ENCODE measurements around the gene CACNB4. TPM values are rescaled to one million over a fixed set of nuclear protein-coding genes. Genes with fewer than 3 reads are reported as not detected.

CACNB4 gene
- polyA plus RNA-seq, 2 of the 4 experiments (the other 2 are of a cell fraction): 0.25 to 0.53 TPM

DNA sequence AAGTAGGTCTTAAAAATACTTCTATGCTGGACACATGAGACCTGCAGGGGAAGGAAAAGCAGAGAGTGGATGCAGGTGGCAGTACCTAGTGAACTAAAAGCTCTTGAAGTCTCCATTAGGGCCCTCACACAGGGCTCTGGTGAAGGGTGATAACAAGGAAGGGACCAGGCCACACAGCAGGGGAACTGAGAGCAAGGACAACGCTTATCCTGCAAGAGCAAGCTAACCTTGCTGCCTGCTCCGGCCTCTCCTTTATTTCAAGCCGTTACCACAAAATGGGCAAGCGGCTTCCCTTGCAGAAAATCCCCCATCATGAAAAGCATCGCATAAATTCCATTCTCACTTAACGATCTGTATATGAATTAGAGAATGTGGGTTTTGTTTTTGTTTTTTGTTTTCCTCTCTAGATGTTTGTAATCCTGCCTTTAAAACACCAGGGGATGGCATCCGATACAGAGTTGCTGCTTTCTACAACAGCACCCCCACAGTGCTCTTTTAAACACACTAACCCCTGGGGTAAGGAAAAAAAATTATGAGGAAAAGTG, 64.5 kb downstream of the CACNB4 start:
- DNase-seq (ENCODE audit: low read depth in 1 of 2, low spot score in 1 of 2): no peak
- ChIA-PET POLR2A (no interaction called here), CTCF (interaction anchor here (0.9 to 1.9 kb wide), 4 partner anchors 9 to 142 kb away, joined by 3 to 8 read pairs (median 4); partner anchors contain the start of gene STAM2)
- Histone ChIP-seq H3K4me3 (no peak overlapping the region), H3K4me2 (no peak overlapping the region), H3K9me3 (no peaks in the 10 kb centered on the region), H3K4me1 (no peaks in the 10 kb centered on the region), H3K27ac (no peak overlapping the region)
- WGBS (ENCODE audit: missing lambda C conversion rate): 75% methylated on average over 7 of the region's 7 CpGs
- no peak for ATAC-seq
- no peak for TF ChIP-seq EHMT2 (IDR thresholded peaks at IDR 0.05; ENCODE audit: low read depth)
- no peak for TF ChIP-seq MAFK (IDR thresholded peaks at IDR 0.05; ENCODE audit: partially characterized antibody)
- no peak for TF ChIP-seq CEBPB (IDR thresholded peaks at IDR 0.05)
- TF ChIP-seq ZSCAN20 (CRISPR knock-in tag; IDR thresholded peaks at IDR 0.05): no peak
- TF ChIP-seq MAZ (IDR thresholded peaks at IDR 0.05; ENCODE audit: borderline replicate concordance, low read depth, low read length): no peak
- no peak for TF ChIP-seq POLR2AphosphoS2 (conservative IDR thresholded peaks at IDR 0.05; ENCODE audit: low read length)
- no peak for TF ChIP-seq FOSL2 (IDR thresholded peaks at IDR 0.05)
- no peak for TF ChIP-seq FOSL2 (CRISPR knock-in tag; IDR thresholded peaks at IDR 0.05)
- no peak for TF ChIP-seq CHD4 (IDR thresholded peaks at IDR 0.05; ENCODE audit: borderline replicate concordance)
- no peak for TF ChIP-seq KDM5A (IDR thresholded peaks at IDR 0.05)
- TF ChIP-seq TP53 (CRISPR knock-in tag; IDR thresholded peaks at IDR 0.05): no peak
- TF ChIP-seq RARB (CRISPR knock-in tag; IDR thresholded peaks at IDR 0.05): no peak
- no peak for TF ChIP-seq JUN (IDR thresholded peaks at IDR 0.05)
- no peak for TF ChIP-seq GATA3 (IDR thresholded peaks at IDR 0.05; ENCODE audit: borderline replicate concordance)
- FAIRE-seq: no peak

DNA sequence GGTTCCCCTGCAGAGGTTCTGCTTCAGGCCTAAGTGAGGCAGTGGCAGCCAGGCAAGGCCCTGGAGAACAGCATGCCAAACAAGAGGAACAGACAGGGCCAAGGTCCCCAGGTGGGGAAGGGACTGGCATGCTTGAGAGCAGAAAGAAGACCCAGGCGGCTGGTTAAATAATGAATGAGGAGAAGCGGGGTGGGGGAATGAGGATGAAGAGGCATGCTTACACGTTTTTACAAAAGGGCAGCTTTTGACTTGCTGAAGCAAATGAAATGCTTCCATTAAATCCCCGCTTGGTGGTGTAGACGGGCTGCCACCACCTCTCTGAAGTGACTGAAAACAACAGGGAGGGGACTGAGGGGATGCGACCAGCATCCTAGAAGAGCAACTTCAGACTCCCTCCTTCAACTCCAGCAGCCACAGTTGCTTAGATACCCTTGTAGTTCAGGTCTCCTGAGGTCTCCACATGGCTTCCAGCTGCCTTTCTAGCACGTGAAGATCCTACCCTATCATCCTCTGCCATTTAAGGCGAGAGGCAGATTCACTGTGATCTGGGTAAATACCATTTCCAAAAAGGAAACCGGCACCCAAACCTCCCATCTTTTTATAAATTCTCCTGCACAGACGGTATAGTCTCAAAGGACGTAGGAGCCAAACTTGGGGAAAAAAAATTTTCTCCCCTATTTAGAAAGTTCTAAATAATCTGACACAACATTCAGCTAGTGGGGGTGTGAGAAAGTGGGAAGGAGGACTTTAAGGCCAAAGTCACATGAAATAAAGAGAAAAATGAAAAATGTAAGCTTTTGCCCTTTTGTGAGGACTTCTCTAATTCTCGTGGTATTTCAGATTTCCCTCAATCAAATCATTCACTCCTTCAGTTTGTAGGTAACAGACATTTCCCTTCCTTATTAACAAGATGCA, 65.6 kb downstream of the CACNB4 start:
- no peak overlapping the region for H3K4me2 ChIP-seq
- CTCF ChIA-PET: interaction anchor here (0.6 to 1.9 kb wide), 4 partner anchors 8 to 143 kb away, joined by 3 to 8 read pairs (median 4); partner anchors contain the start of gene STAM2
- no peaks in the 10 kb centered on the region for H3K9me3 ChIP-seq
- POLR2A ChIA-PET: no interaction called here
- ATAC-seq (no peak), DNase-seq (ENCODE audit: low read depth in 1 of 2, low spot score in 1 of 2) (no peak), FAIRE-seq (no peak)
- no peak overlapping the region for H3K4me3 ChIP-seq
- H3K27ac ChIP-seq: no peak overlapping the region
- no peaks in the 10 kb centered on the region for H3K4me1 ChIP-seq
- WGBS (ENCODE audit: missing lambda C conversion rate): 75% methylated on average over 12 of the region's 12 CpGs
- TF ChIP-seq, protein P1, sequence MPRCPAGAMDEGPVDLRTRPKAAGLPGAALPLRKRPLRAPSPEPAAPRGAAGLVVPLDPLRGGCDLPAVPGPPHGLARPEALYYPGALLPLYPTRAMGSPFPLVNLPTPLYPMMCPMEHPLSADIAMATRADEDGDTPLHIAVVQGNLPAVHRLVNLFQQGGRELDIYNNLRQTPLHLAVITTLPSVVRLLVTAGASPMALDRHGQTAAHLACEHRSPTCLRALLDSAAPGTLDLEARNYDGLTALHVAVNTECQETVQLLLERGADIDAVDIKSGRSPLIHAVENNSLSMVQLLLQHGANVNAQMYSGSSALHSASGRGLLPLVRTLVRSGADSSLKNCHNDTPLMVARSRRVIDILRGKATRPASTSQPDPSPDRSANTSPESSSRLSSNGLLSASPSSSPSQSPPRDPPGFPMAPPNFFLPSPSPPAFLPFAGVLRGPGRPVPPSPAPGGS (IDR thresholded peaks at IDR 0.05): no peak
- TF ChIP-seq SREBF2 (IDR thresholded peaks at IDR 0.05): no peak
- TF ChIP-seq RFX5 (IDR thresholded peaks at IDR 0.05): no peak
- no peak for TF ChIP-seq PHF8 (IDR thresholded peaks at IDR 0.05; ENCODE audit: borderline replicate concordance, low read depth)
- TF ChIP-seq CEBPB (IDR thresholded peaks at IDR 0.05): no peak
- TF ChIP-seq KDM1A (IDR thresholded peaks at IDR 0.05; ENCODE audit: low read depth): no peak
- TF ChIP-seq EP300 (IDR thresholded peaks at IDR 0.05): no peak
- no peak for TF ChIP-seq MAZ (IDR thresholded peaks at IDR 0.05; ENCODE audit: borderline replicate concordance, low read depth, low read length)
- TF ChIP-seq MYC (IDR thresholded peaks at IDR 0.05; ENCODE audit: borderline replicate concordance, low read length): no peak
- no peak for TF ChIP-seq NFE2L2 (conservative IDR thresholded peaks at IDR 0.05; ENCODE audit: low read length)
- TF ChIP-seq, protein P2, sequence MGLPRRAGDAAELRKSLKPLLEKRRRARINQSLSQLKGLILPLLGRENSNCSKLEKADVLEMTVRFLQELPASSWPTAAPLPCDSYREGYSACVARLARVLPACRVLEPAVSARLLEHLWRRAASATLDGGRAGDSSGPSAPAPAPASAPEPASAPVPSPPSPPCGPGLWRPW (IDR thresholded peaks at IDR 0.05): no peak
- TF ChIP-seq, protein P3, sequence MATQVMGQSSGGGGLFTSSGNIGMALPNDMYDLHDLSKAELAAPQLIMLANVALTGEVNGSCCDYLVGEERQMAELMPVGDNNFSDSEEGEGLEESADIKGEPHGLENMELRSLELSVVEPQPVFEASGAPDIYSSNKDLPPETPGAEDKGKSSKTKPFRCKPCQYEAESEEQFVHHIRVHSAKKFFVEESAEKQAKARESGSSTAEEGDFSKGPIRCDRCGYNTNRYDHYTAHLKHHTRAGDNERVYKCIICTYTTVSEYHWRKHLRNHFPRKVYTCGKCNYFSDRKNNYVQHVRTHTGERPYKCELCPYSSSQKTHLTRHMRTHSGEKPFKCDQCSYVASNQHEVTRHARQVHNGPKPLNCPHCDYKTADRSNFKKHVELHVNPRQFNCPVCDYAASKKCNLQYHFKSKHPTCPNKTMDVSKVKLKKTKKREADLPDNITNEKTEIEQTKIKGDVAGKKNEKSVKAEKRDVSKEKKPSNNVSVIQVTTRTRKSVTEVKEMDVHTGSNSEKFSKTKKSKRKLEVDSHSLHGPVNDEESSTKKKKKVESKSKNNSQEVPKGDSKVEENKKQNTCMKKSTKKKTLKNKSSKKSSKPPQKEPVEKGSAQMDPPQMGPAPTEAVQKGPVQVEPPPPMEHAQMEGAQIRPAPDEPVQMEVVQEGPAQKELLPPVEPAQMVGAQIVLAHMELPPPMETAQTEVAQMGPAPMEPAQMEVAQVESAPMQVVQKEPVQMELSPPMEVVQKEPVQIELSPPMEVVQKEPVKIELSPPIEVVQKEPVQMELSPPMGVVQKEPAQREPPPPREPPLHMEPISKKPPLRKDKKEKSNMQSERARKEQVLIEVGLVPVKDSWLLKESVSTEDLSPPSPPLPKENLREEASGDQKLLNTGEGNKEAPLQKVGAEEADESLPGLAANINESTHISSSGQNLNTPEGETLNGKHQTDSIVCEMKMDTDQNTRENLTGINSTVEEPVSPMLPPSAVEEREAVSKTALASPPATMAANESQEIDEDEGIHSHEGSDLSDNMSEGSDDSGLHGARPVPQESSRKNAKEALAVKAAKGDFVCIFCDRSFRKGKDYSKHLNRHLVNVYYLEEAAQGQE (IDR thresholded peaks at IDR 0.05): no peak
- TF ChIP-seq, protein P4, sequence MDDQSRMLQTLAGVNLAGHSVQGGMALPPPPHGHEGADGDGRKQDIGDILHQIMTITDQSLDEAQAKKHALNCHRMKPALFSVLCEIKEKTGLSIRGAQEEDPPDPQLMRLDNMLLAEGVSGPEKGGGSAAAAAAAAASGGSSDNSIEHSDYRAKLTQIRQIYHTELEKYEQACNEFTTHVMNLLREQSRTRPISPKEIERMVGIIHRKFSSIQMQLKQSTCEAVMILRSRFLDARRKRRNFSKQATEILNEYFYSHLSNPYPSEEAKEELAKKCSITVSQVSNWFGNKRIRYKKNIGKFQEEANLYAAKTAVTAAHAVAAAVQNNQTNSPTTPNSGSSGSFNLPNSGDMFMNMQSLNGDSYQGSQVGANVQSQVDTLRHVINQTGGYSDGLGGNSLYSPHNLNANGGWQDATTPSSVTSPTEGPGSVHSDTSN (IDR thresholded peaks at IDR 0.05): no peak
- no peak for TF ChIP-seq CHD2 (IDR thresholded peaks at IDR 0.05; ENCODE audit: low read length, partially characterized antibody)
- no peak for TF ChIP-seq ZC3H11A (IDR thresholded peaks at IDR 0.05)
- TF ChIP-seq FOXS1 (CRISPR knock-in tag; IDR thresholded peaks at IDR 0.05): no peak
- TF ChIP-seq, protein P5, sequence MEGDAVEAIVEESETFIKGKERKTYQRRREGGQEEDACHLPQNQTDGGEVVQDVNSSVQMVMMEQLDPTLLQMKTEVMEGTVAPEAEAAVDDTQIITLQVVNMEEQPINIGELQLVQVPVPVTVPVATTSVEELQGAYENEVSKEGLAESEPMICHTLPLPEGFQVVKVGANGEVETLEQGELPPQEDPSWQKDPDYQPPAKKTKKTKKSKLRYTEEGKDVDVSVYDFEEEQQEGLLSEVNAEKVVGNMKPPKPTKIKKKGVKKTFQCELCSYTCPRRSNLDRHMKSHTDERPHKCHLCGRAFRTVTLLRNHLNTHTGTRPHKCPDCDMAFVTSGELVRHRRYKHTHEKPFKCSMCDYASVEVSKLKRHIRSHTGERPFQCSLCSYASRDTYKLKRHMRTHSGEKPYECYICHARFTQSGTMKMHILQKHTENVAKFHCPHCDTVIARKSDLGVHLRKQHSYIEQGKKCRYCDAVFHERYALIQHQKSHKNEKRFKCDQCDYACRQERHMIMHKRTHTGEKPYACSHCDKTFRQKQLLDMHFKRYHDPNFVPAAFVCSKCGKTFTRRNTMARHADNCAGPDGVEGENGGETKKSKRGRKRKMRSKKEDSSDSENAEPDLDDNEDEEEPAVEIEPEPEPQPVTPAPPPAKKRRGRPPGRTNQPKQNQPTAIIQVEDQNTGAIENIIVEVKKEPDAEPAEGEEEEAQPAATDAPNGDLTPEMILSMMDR (IDR thresholded peaks at IDR 0.05): no peak
- no peak for TF ChIP-seq CBX8 (IDR thresholded peaks at IDR 0.05)
